Stimulated activated CD4-positive, alpha-beta T cell treated with anti-CD3 and anti-CD28 coated beads, Interleukin-12 subunit alpha, Interleukin-12 subunit beta, amount 100 ng/mL, for 4 hours (primary cell): ENCODE measurements around the gene P3H2.

ENCODE experiments used
- DNase-seq: peaks from one replicate; pipeline ENCODE4 v3.0.0-alpha.2; 2020

P3H2 gene

GRCh38 chr3:190012784-190013183 lies 107.9 kb downstream of the P3H2 start:
- DNase-seq, result no peak

GRCh38 chr3:190012314-190012782 lies 108.3 kb downstream of the P3H2 start:
- DNase-seq, result no peak

DNA sequence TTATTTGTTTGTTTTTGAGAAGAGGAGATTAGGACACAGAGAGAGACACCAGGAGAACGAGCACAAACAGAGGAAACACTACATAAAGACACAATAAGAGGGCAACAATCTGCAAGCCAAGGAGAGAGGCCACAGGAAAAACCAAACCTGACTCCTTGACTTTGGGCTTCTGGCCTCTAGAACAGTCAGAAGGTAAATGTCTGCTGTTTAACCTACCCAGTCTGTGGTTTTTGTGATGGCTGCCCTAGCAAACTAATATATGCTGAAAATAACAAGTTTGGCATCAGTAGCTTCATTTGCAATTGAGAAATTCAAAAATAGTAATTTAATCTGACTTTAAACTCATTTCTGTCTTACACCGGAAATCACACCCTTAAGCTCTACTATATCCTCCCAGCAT lies 110.2 kb downstream of the P3H2 start:
- no peak for DNase-seq

- no peak for DNase-seq
Observed at GRCh38 chr3:190009614-190010013, 111.1 kb downstream of the P3H2 start.

- no peak for DNase-seq
Observed at GRCh38 chr3:190008432-190008831, 112.3 kb downstream of the P3H2 start.

DNA sequence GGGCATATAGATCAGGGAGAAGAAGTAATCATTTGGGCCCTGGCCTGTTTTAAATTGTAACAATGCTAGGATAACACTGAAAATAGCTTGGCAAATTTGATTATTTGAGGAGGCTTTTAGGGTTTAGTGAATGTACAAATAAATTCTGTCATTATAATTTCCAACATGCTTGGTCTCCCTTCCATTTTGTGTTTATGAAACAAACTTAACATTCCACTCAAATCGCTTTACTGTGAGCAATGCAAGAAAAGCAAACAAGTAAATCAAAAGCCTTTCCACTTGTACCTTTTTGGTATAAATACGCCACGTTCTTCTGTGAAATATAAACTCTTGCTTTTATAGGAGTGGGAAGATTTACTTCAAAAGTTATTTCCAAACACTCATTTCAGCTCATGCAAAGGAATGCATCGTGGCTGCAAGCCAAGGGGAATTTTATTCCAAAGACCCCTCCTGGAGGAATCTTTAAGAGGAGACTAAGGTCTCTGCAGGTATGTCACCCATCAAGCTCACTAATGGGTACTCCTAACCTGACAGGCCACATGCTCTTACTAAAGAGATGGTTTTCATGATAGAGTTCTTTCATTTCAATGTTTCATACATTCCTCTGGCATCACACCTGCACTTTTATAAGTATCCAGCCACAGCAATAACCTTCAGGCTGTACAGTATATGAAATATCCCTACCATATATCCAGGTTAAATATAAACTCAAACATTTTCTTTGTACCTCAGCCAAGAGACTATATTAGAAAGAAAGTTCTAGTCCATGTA lies 115.2 kb downstream of the P3H2 start:
- no peak for DNase-seq

- DNase-seq, result no peak
Observed at GRCh38 chr3:190004656-190005055, 116.0 kb downstream of the P3H2 start.

GRCh38 chr3:190003681-190004123 lies 117.0 kb downstream of the P3H2 start:
- no peak for DNase-seq

- DNase-seq, result no peak
Observed at GRCh38 chr3:190003068-190003467, 117.6 kb downstream of the P3H2 start.

GRCh38 chr3:190001426-190001825 lies 119.3 kb downstream of the P3H2 start:
- no peak for DNase-seq

DNA sequence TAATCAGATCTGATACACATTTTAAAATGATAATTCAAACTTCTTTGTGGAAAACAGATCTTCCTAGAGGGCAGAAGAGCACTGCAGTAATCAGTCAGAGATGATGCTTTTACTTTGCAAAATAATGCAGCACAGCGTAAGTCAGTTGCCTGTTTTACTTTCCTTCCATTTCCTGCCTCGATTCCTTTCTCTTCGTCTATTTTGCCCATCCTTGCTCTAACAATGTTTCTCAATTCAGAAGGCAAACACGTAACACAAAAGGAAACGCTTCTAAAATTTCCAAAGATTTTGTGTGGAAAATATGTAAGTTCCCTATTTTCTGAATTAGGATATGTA lies 119.9 kb downstream of the P3H2 start:
- no peak for DNase-seq

DNA sequence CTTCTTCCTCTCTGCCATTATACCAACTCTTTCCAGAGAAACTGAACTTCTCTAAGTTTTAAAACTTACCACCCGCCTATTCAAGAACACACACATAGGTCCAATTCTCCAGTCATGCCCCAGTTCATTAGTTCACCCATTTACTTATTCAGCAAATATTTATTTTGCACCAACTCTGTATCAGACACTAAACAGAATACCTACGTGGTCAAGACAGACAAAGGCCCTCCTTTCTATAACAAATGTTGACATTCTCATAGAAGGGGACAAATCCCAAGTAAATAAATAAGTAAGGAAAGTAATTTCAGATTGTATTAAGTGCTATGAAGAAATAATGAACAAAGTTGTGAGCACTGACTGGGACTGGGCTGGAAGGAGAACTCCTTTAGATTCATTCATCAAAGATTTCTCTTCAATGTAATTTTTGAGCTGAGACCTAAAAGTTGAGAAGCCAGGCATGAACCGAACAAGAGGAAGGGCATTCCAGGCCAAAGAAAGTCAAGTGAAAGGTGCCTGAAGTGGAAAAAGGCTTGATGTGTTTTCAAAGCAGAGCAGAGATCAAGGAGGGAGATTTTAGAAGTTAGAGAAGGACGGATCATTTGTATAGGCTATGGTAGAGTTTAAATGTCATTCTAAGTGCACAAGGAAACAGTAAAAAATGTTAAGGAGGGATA lies 120.4 kb downstream of the P3H2 start:
- no peak for DNase-seq

- no peak for DNase-seq
Observed at GRCh38 chr3:189999718-190000117, 121.0 kb downstream of the P3H2 start.

DNA sequence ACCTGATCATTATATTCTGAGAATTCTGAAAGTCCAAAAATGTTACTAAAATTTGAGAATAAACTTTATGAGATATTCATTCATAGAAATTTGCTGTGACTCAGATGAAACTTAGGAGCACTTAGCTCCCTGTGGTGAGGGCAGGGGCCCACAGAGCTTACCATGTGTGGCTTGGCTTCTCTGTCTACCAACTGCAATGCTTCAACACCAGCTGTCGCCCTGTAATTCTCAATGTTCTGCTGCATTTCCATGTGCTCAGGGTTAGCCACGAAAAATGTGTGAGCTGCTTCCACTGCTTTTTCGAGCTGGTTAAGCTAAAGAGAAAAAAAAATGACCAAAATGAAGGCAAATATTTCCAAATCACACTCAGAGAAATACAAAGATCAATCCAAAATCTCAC lies 125.6 kb downstream of the P3H2 start:
- DNase-seq, result no peak

DNA sequence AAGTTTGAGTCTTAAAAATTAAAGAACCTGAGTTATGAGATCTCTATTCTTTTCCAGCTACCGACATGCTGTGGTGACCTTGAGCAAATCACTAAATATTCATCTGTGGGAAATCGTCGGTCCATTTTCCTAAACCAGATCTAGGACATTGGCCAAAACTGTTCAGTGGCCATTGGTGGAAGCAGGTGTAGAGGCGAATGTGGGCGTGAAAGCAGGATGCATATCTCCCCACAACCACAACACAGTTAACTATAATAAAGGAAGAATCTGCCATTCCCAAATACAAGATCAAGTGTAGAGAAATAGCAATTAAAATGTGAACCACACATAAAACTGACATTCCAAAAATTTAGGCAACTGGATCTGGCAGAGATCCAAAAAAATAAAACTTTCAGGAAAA lies 129.9 kb downstream of the P3H2 start:
- no peak for DNase-seq

DNA sequence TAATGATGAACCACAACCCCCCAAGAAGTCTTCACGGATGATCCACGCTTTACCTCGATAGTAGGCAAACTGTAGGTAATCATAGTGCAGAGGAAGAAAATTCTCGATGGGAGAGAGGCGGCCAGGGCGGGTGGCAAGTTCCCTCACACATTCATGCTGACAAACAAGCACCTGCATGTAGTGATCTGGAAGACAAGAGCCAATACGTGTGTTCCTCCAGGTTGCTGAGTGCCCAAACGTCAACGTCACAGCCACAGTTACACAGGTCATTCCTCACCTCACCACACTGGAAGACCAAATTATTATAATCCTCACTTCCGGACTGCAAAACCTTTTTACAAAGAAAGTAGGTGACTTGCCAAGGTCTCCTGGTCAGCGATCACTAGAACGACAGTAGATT lies 131.8 kb downstream of the P3H2 start:
- no peak for DNase-seq

DNA sequence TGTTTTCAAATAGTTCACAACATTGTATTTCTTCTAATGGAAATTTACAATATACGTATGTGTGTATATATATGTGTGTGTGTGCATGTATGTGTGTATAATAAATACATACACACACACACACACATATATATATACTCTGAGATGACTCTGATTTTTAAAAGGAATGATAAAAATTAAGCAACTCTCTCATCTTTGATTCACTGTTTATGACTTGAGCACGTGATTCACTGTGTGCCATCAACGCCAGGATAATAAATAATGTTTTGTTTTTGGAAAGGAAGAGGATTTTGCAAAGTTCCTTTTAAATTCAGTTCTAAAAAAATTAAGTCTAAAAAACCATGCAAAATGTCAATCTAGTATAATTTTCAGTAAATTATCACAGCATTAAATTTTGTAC lies 132.4 kb downstream of the P3H2 start:
- DNase-seq, result no peak

DNA sequence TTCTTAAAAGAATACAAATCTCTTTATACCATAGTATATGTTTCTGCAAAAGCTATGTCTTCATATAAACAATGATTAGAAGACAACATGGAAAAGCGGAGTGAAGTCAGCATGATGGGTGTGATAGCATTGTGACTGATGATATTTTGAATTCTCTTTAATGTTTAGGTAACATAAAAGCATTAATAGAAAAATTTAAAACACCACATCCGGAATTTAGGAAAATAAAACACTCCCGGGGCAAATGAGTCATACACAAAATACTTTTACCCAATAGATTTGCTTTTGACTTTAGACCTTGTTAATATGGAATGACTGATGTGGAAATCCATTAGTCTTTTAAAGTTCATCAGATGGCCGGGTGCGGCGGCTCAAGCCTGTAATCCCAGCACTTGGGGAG lies 134.7 kb downstream of the P3H2 start:
- DNase-seq, result no peak

GRCh38 chr3:189983612-189984011 lies 137.1 kb downstream of the P3H2 start:
- DNase-seq, result no peak

DNA sequence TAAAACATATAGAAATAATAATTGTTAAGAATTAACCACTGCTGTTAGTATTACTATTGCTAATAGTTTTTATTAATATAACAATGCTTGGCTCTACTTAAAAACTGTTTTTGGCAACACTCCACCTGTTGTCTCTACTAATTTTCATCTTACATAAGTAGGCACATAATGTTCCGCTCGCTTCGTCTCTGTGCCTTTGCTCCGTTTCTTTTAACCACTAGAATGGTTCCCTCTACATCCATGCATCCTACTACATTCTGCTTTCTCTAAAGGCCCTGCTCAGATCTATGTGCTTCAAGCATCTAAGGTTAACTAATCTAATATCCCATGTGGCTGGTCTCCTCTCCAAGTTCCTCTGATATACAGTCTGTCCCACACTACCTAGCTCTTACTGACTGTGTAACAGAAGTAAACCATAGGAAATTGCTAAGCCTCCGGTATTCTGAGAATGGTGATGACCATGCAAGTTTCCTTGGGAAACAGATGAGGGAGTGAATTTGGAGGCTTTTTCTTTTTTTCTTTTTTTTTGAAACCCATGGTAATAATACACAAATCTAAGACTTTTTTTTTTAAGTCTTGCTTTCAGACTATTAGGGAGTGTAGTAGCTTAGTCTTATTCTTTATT lies 138.3 kb downstream of the P3H2 start:
- DNase-seq, result no peak

DNA sequence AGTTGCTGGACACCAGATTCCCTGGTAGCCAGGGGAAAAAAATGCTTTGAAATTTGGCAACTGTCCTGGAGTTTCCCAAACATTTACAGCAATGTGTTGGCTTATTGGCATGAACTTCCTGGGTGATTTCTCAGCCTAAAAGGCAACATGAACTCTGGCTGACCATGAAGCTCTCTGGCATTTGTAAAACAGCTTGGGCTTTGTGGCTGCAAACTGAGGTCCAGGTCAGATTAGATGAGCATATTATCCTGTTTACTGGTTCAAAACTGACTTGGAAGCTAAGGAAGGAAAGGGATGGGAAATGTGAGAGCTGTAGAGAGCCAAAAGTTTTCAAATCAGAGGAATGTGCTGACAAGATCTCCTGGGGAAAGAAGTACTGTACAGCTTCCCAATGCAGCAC lies 139.0 kb downstream of the P3H2 start:
- DNase-seq, result no peak

DNA sequence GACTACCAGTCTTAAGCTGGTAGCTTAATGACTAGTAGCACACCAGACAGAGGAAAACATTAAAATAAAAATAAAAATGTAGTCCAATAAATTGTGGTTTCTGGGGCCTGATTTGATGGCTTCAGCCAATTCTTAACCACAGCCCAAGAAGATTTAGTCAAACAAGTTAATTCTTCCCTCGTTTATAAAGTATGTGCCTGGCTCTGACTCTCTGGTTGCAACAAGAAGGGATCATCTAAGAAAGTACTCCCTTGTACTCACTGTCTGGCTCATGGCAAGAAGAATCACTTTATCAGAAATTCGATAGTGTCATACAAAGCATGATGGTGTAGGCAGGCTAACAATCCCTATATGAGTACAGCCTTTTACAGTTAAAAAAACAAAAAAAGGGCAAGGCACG lies 141.9 kb downstream of the P3H2 start:
- DNase-seq, result no peak

DNA sequence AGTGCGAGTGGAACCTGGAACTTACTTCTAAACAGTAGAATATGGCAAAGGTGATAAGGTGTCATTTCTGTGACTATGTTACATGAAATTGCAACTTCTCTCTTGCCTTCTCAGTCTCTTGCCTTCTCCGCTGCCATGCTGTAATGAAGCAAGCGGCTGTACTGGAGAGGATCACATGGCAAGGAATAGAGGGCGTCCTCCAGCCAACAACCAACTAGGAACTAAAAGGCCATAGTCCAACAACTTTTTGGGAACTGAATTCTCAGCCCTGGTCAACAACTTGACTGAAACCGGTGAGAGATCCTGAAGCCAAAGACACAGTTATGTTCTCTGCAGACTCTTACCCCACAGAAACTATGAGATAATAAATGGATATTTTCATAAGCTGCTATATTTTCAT lies 143.5 kb downstream of the P3H2 start:
- DNase-seq, result no peak

DNA sequence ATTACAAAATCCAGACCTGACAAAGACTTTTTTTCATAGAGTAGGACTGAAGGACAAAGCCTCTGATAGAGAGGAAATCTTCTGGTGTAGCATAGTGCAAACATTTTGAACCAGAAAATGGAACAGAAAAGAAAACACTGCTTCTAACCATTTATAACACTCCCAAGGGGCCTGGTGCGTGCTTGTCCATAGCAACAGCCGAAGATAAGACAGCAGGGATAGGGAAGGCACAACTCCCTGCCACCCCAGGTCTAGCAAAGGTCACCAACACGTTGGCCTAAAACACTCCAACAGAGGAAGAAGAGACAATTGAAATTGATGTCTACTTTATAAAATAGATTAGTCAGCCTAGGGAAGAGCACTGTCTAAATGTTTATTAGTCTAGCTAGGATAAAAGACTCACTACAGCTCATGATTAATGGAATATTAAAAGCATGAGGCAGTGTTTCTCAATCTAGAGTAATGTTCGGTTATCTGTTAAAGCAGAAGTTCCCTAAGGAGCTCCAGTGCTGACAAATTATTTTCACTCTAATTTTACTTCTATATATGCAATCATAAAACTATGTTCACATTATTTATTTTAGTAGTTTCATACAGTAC lies 145.2 kb downstream of the P3H2 start:
- DNase-seq, result no peak
